ENCODE measurements around the gene RPS14.
A peak's percentile ranks its signal among the peaks of the same experiment; 100 is the strongest.

The RPS14 gene

DNA sequence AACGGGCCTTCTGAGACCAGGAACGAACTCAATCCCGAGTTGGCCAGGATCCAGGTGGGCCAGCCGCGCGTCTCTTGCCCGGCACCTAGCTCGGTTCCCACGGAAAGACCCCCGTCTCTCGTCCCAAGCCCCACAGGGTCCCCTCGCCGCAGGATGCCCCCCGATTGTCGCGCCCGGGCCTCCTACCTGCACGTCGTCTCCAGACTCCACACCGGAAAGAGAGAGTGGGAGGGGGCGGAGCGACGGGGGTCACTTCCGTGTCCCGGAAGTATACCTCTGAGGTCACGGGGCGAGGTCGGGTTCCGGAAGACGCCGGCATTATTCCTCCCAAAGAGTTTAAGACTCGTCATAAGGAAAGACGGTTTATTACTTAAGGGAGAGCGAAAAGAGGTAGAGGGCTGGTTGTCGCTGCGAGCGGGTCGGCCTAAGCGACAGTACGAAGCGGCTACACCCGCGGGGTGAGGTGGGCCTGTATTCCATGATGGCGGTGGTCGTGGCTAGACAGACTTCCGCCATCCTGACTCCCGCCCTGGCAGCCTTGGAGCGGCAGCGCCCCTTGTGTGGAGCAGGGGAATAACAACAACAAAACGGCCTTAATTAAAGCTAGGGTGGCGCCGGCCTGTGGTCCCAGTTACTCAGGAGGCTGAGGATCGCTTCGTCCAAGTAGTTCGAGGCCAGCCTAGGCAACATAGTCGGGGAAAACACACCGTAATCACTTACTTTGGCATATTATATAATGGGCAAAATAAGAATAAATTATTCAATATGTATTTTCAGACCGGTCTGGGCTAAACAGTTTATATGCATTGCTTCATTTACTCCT, at the start of gene RPS14:
Gene RPS14 (minus strand): TSS at position 223 of the 823 bp plus-strand sequence. CDS start 2,006 bp downstream, outside the sequence.
- DNase-seq = peak; percentile 92 to 96 (median 95)

DNA sequence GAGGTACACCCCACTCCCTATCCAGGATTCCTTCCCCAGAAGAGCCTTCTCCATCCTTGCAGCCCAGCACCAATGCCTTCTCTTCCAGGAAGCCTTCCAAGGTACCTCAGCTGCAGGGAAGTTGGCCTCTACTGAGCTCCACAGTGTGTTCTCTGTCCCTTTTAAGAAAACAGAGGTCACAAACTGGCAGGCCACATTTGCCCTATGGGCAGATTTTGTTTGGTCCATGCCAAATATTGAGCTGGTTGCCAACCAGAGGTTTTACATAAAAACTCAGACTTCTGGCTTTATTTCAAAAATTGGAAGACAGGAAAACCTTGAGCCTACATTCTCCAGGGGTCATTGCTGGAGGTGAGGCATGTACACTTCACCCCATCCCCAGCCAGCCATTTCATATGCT, 49.4 kb upstream of the RPS14 start:
- DNase-seq = no peak

DNA sequence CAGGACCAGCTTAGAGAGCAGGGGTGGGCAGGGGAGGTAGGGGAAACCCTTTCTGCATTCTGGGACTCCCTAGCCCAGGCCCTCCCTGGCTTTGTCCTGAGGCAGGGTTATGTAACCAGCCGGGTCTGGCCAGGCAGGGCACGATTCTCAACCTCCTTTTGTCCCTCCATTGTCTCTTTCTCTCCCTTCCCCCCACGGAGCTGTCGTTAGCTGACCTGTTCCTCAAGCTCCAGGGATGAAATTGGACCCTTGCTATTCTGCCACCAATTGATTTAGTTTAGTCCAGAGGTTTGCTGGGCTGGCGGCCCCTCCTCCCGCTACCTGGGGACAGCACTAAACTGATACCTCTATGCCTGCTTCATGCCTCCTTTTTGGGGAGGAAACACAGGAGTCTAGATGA, 49.0 kb upstream of the RPS14 start:
- no peak for DNase-seq

DNA sequence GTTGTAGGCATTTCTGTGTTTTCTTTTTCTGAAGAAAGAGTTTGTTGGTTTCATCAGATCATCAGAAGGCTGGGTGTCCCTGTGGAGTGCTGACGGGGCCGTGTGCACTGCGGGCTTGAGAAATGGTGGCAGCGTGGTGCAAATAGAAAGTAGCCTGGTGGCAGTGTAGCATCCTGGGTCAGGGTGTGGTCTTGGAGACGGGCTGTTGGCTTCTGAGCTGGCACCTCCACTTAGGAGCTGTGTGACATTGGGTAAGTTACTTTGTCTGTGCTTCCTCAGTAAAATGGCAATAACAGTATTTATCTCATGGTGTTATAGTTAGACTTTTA, 48.4 kb upstream of the RPS14 start:
- DNase-seq = no peak

DNA sequence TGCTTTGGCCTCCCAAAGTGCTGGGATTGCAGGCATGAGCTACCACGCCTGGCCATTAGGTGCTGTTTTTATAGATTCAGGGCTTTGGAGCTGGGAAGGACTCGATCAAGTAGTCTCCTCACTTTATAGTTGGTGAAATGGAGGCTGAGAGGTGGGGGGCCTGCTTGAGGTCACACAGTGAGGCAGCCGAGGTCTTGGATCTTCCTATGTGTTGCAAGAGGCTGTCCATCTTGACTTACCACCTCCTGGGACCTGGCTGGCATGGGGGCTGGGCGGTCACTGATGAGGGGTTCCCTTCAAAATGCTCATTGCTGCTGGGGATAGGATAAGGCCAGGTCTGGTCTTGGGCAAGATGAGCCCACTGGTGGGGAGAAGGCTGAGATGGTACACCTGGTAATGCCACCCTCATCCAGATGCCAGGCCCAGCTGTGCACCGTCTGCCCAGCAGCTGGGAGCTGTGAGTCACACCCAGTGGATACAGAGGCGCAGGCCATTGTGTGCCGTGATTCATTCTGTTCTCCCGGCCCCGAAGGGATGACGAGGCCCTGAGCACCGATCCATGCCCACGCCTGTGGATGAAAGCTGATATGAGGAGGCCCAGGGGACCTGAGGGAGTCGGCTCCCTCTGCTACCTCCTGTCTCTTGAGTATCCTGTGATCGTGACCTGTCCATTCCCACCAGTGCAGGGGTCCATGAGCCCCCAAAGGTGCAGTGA, 47.9 kb upstream of the RPS14 start:
- DNase-seq = peak; percentile 31 to 44 (median 36)

DNA sequence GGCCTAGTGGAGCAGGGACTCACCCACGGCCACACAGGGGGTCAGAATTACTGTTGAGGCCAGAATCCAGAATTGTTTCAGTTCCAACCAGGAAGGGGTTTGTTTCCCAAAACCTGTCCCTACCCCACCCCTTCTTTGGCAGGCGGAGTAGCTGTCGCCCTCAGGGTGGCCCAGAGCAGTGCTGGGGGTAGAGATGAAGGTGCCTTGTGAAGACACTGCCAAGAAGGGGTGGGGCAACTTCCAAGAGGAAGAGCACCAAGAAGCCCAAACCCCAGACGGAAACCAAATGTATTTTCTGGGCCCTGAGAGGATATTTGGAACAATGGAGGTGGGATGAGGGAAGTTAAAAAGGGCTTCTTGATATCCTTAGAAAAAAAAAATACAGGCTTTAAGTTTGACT, 47.0 kb upstream of the RPS14 start:
- no peak for DNase-seq

DNA sequence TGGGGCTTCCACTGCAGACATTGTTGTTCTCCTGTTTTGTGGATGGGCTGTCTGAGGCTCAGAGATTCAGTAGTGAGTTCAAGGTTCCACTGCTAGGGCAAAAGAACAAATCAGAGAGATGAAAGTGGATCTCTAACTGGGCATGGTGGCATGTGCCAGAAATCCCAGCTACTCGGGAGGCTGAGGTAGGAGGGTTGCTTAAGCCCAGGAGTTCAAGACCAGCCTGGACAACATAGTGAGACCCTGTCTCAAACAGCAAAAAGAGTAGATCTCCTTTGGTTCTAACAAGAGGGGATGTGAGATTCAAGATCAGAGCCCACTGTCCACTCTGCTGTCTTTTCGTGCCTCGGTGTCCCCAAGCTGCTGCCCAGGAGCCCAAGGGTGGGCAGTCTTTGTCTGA, 46.6 kb upstream of the RPS14 start:
- no peak for DNase-seq

DNA sequence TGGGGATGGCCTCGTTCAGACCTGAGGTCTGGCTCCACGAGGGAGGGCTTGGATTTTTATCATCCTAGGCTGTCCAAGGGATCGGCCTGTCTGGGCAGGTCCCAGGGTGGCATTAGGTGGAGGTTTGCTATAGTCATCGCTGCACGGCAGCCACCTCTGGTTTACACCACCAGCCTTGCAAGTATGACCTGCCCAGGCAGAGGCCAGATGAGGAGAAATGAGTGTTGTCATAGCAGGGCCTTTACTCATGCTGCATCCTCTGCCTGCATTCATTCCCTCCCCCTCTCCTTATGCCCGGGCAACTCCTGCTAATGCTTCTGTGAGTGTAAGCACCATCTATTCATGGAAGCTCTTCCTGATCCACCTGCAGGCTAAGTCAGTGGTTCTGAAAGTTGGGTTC, 43.1 kb upstream of the RPS14 start:
- DNase-seq = no peak

DNA sequence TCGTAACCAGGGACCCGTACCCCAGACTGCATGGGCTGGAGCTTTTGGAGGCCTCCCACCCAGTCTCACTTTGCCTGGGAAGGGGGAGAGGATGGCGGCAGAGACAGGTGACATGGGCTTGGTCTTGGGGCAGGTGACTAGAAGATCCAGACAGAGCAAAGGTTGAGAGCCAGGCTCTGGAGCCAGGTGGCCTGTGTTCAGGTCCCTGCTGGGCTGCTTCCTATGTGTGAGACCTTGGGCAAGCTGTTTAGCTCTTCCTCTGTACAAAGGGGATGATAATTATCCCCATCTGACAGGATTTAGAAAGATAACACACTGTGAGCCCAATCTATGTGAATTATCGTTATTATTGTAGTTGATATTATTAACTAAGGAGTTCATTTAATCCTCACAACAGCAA, 42.3 kb upstream of the RPS14 start:
- no peak for DNase-seq

DNA sequence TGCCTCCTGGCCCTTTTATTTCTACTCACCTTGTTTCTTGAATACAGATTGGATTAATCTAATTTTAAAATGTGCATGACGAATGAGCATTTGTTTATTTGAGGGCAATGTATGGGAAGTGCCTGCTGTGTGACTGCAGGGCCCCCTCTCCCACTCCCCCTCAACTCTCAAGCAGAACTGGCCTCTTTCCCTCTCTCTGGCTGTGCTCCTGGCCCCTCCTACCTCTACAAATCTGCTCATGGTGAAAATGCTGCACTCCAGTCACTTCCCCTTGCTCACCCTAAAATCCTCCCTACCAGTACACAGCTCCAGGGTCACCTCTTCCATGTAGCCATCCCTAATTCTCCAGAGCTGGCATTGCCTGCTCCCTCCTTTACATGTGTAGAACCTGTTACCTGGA, 41.2 kb upstream of the RPS14 start:
- DNase-seq = peak in 1 of 3 donors; percentile 13

DNA sequence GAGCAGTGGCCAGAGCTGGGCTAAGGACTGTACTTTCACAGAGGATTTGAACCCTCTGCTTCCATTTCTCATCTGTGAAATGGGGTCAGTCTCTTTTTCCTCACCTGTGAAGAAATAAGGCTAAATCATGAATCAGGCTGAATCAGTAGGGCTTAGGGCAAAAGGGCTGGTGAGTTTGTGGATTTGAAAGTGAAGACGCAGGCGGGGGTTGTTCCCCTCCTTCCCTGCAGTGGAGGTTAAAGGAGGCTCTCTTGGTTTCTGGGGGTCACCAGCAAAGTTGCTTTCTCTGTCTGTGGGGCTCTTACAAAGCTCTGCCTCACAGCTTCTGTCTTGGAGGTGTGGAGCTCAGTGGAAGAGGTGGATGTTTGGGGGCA, 40.7 kb upstream of the RPS14 start:
- no peak for DNase-seq

DNA sequence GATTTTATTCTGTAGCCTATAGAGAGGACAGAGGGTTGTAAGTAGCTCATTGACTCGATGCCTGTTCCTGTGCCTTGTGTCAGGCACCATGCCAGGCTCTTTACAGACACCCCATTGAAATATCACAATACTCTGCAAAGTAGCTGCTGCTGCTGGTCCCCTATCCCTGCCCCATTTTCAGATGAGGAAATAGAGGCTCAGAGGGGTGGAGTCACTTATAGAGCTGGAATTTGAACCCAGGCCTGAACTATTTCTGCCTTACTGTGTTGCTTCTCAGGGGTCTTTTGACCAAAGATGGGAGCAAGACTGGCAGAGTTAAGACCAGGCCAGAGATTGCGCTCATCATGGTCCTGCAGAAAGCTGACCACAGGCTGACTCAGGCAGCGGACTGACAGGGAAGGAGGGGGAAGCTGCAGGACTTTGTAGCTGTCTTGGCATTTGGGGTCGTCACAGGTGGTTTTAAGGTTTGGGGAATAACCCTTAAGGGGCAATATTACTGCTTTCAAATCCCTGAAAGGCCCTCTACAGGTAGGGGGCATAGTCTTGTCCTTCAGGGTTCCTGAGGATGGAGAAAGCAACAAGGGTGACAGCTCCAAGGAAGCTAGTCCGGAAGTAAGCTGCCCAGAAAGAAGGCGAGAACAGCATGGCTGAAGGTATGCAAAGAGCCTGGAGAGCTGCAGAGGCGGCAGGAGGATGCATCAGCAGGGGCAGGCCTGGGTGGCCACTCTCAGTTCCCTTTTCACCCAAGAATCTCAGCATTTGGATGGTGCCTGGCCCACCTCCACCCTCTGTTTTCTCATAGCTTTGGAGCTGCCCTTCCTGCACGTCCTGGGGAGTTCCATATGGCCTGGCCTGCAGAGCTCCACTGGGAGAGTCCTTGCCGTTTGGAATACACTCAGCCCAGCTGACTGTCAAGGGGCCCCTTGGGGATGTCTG, 40.1 kb upstream of the RPS14 start:
- DNase-seq = peak; percentile 79 to 87 (median 84)

DNA sequence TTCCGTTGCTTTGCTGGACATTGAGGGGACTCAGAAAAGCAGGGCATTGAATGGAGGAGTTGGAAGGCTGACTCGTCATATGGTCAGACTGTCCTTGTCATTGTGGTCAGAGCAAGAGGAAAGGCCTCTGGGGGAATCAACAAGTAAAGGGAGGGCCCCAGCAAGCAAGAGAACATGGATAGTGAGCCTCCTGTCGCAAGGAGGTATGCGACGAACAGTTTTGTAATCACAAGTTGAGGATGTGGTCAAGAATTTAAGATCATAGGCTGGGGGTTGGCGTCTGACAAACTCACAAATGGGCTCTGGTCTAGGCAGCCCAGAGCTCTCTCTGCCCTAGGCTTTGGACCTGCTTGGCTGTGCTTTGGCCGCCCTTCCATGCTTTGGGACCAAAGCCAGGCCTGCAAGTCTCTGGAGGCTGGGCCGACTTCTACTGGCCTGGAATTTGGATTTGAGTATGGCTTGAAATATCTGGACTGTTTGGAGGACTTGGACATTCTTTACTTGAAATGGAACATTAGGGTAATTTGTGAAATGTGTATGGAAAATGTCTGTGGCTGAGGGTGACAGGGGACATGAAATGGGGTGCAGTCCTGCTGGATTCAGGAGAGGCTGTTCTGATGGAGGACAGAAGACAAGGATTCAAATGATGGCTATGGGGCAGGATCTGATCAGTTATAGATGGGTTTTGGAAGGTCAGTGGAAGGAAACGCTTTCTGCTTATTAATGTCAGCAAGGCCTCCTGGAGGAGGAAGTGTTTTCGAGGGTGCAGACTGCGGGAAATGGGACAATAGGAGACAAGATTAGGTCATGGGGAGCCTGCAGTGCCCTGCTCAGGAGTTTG, 39.2 kb upstream of the RPS14 start:
- peak; percentile 70 to 85 (median 77) for DNase-seq

DNA sequence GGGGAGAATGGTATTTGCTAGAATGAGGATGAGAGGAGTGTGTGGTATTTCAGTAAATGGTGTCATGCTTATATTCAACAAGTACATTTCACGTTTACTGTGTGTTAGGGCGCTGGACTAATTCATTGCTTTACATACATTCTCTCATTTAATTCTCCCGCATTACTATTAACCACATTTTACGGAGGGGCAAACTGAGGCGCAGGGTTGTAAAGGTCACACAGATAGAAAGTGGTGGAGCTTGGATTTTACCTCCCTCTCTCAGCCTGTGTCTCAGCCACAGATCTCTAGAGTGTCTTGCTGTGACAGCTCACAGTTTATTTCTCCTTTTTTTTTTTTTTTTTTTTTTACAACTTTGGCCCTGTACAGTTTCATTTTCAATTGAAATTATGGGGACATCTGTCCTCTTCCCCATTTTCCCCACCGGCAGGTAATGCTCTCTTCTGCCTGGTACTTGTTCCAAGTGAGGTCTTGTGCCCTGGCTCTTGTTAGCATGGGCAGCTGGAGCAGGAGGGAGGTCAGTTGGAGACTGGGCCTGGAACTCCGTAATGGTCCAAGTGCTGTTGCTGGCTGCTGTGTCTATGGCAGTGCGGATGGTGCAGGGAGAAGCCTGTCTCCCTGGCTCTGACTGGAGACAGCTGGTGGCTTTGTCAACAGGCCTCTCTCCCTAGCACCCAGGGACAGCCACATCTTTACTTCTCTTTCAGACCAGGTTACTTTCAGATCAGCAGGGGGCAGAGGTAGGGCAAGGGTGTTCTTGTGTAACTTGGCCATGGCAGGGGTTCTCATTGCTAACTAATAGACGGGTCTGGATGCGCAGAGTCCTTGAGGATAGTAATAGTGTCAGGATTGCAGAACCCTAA, 37.9 kb upstream of the RPS14 start:
- DNase-seq = peak; percentile 45 to 81 (median 68)

DNA sequence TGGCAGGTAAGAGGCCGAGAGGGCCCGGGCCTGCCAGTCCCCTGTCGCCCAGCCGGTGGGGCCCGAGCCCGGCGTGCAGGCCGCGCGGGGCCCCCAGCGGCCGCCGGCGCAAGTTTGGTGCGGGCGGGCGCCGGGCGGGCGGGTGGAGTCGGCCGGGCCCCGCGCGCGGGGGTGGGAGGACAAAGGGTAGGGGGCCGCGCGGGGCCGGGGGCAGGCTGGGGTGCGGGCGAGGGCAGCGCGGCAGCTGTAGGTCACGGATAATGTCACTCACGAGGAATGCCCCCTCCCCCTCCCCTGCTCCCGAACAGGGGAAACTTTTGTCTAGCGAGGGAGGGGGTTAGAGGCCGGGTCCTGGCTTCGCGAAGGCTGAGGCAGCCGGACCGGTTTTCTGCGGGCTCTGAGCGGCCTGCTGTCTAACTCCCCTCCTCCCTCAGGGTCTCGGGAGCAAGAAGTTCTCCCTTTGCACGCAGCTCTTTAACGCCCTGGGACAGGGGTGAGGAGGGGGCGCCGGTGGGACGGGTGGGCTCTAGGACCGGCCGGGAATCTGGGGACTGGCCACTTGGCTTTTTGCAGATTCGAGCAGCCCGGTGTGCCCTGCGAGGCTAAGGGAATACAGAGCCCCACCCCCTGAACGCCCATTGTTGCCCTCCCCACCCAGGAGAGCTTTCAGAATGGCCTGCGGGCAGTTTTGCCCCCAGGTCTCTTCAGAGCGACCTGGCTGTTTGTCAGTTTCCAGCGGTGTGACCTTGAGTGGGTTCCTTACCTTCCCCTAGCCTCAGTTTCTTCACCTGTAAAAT, 37.1 kb upstream of the RPS14 start:
- peak in 2 of 3 donors; percentile 53 to 78 for DNase-seq

DNA sequence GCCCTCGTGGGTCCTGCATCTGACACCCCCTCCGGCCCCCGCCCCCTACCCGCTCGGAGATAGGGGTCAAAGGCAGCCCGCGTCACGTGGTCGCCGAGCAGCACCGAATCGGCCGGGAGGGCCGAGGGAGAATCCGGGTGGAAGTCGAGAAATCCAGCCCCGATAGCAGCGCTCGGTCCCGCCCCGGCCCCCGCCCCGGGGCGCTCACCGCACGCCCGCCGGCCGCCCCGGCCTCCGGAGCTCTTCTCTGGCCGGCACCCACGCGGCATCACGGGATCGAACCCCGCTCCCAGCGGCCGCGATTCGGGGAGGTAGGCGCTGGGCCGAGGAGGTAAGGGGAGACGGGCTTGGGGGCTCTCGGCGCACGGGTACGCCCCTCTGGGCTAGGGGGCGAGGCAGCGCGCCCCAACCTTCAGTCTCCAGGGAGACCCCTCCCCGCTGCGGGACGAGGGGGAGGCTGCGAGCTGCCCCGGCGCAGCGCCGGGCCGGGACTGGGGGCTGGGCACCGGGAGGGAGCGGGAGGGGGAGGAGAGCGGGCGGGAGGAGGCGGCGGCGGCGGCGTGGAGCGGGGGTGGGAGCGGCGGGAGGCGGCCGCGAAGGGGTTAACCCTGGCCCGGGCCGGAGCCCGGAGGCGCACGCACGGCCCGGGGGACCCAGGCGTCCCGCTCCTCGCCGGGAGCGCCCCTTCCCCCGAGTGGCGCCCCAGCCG, 36.3 kb upstream of the RPS14 start:
- peak; percentile 55 to 75 (median 56) for DNase-seq

DNA sequence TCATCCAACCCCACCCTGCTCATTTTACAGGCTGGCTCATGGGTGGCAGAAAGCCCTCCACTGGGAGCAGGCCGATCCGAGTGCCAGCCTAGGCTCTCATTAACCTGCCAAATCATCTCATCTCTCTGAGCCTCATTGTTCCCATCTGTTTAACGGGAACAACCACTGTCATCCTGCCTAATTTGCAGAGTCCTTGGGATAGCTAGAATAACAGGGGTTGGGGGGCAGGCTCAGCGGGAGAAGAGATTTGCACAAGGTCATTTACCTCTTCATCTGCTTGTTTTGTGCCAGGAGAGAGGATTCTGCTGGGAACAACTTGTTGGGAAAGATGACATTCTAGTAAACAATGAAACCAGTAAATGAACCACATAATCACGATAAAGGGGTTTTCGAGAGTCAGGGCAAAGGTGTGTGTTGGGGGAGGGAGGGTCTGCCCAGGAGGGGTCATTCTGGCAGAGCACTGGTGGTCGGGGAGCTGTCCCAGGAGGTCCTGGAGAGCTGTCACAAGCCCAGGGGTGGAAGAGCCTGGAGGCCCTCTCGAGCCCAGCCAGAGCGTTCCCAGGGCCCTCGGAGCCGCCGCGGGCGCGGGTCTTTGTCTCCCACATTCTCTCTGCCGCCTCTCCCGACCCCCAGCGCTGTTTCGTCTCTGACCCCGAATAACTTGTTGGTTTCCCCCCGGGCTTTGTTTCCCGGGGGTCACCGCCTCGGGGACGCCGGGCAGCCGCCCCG, 35.6 kb upstream of the RPS14 start:
- DNase-seq = no peak

DNA sequence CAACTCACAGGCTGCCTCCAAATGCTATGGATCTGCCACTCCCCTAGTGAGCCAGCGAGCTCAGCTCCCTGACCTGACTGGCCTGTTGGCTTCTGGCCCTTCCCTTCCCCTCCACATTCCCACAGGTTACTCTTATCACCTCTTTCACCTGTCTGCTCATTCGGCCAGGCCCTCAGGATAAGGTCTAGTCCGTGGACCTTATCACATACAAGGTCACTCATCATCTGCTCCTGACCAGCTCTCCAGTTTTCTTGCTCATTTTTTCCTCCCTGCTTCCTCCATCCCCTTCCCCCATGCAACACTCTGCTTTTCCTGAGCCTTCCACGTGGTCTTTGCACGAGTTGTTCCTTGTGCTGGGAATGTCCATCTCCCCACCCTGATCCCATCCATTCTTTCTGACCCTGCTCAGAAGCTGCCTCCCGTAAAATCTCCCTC, 32.5 kb upstream of the RPS14 start:
- no peak for DNase-seq

DNA sequence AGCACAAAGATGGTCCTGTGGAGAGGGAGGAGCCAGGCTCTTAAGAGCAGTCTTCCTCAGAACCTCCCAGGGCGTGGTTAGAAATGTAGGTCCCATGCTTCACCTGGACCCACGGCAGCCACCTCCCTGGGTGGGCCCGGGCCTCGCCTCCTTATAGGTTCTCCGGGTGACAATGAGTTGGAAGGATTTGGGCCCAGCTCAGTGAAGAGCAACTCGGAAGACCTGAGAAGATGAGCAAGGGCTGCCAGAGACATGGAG, 32.1 kb upstream of the RPS14 start:
- DNase-seq = no peak
